ENCODE data around the gene ACTN1. TPM values are rescaled to one million over a fixed set of nuclear protein-coding genes. Genes with fewer than 3 reads are reported as not detected.
A peak's percentile ranks its signal among the peaks of the same experiment; 100 is the strongest.

ACTN1 gene
- total RNA-seq, 3 donors from 2014 or later: 75.0 to 295 (median 290) TPM

GRCh38 chr14:69014829-69015259, 35.7 kb upstream of the ACTN1 start:
- DNase-seq (ENCODE audit: low spot score in 2 of 2): no peak
- intact Hi-C loops (cut with DNase I; ENCODE audit: low total_unique reads): no loop called here
- Histone ChIP-seq H3K4me1 (no peaks in the 10 kb centered on the region), H3K9me3 (no peaks in the 10 kb centered on the region), H3K27me3 (no peaks in the 10 kb centered on the region), H3K36me3 (no peaks in the 10 kb centered on the region), H3K4me3 (no peak overlapping the region), H3K27ac (no peak overlapping the region)
- no peak for TF ChIP-seq POLR2A (IDR thresholded peaks at IDR 0.05)
- TF ChIP-seq POLR2AphosphoS5 (IDR thresholded peaks at IDR 0.05): no peak
- no peak for TF ChIP-seq CTCF (IDR thresholded peaks at IDR 0.05)

- TF ChIP-seq POLR2A (IDR thresholded peaks at IDR 0.05) (no peak), POLR2AphosphoS5 (IDR thresholded peaks at IDR 0.05) (no peak), CTCF (IDR thresholded peaks at IDR 0.05) (no peak)
- Histone ChIP-seq H3K27ac (no peak overlapping the region), H3K4me1 (no peaks in the 10 kb centered on the region), H3K9me3 (no peaks in the 10 kb centered on the region), H3K27me3 (no peaks in the 10 kb centered on the region), H3K36me3 (no peaks in the 10 kb centered on the region), H3K4me3 (no peak overlapping the region)
- peak; percentile 66 to 72 for DNase-seq (ENCODE audit: low spot score in 2 of 2)
- intact Hi-C loops (cut with DNase I; ENCODE audit: low total_unique reads): no loop called here
These were observed 35.1 kb upstream of the ACTN1 start for GRCh38 chr14:69013943-69014782.

- Histone ChIP-seq H3K27me3 (no peaks in the 10 kb centered on the region), H3K9me3 (no peaks in the 10 kb centered on the region), H3K4me1 (no peaks in the 10 kb centered on the region), H3K4me3 (no peak overlapping the region), H3K36me3 (no peaks in the 10 kb centered on the region), H3K27ac (no peak overlapping the region)
- intact Hi-C loops (cut with DNase I; ENCODE audit: low total_unique reads): no loop called here
- no peak for DNase-seq (ENCODE audit: low spot score in 2 of 2)
- TF ChIP-seq CTCF (IDR thresholded peaks at IDR 0.05): no peak
- TF ChIP-seq POLR2AphosphoS5 (IDR thresholded peaks at IDR 0.05): no peak
- no peak for TF ChIP-seq POLR2A (IDR thresholded peaks at IDR 0.05)
These were observed 33.3 kb upstream of the ACTN1 start for GRCh38 chr14:69012256-69012953.

GRCh38 chr14:69010648-69011047, 31.5 kb upstream of the ACTN1 start:
- no peaks in the 10 kb centered on the region for H3K27me3 ChIP-seq
- no peak overlapping the region for H3K4me3 ChIP-seq
- no peaks in the 10 kb centered on the region for H3K9me3 ChIP-seq
- no peaks in the 10 kb centered on the region for H3K36me3 ChIP-seq
- H3K4me1 ChIP-seq: peaks cover 0 to 2% of the 10 kb centered on the region in 2 donors
- no peak for DNase-seq (ENCODE audit: low spot score in 2 of 2)
- TF ChIP-seq POLR2A (IDR thresholded peaks at IDR 0.05) (no peak), CTCF (IDR thresholded peaks at IDR 0.05) (no peak), POLR2AphosphoS5 (IDR thresholded peaks at IDR 0.05) (no peak)
- intact Hi-C loops (cut with DNase I; ENCODE audit: low total_unique reads): no loop called here
- H3K27ac ChIP-seq: no peak overlapping the region

GRCh38 chr14:69008421-69008884, 29.4 kb upstream of the ACTN1 start:
- peaks cover 7 to 10% of the 10 kb centered on the region in 2 donors for H3K4me1 ChIP-seq
- no peaks in the 10 kb centered on the region for H3K9me3 ChIP-seq
- intact Hi-C loops (cut with DNase I; ENCODE audit: low total_unique reads): no loop called here
- no peak for DNase-seq (ENCODE audit: low spot score in 2 of 2)
- no peak overlapping the region for H3K4me3 ChIP-seq
- peak overlapping the region in 1 of 2 donors; percentile 22 for H3K27ac ChIP-seq
- TF ChIP-seq POLR2A (IDR thresholded peaks at IDR 0.05) (no peak), CTCF (IDR thresholded peaks at IDR 0.05) (no peak), POLR2AphosphoS5 (IDR thresholded peaks at IDR 0.05) (no peak)
- H3K27me3 ChIP-seq: no peaks in the 10 kb centered on the region
- H3K36me3 ChIP-seq: no peaks in the 10 kb centered on the region

Measured in breast epithelium (tissue), 4 donors.